ENCODE data around the gene MST1R. TPM values are rescaled to one million over a fixed set of nuclear protein-coding genes. Genes with fewer than 3 reads are reported as not detected.

MST1R gene
- total RNA-seq, 1 experiment from 2014 or later, result 39.0 TPM

GRCh38 chr3:49899815-49900214, 3.9 kb downstream of the MST1R start:
- Histone ChIP-seq H3K36me3 (ENCODE audit: low read depth, low read length) (peaks cover 39% of the 10 kb centered on the region), H3K4me1 (ENCODE audit: insufficient read depth, low read length) (peaks cover 59% of the 10 kb centered on the region), H3K4me2 (ENCODE audit: low read length) (peak overlapping the region; percentile 92), H4K20me1 (ENCODE audit: low read length) (no peaks in the 10 kb centered on the region), H3F3A (ENCODE audit: low read length, unreplicated experiment) (peaks cover 11% of the 10 kb centered on the region), H3K27ac (ENCODE audit: low read length) (peak overlapping the region; percentile 99), H3K9me2 (replicated peaks; ENCODE audit: low read length) (no peaks in the 10 kb centered on the region), H3K27me3 (ENCODE audit: low read length) (no peaks in the 10 kb centered on the region), H2AFZ (ENCODE audit: low read length) (no peak overlapping the region), H3K79me2 (ENCODE audit: low read length) (peaks cover 59% of the 10 kb centered on the region), H3K4me3 (ENCODE audit: low read length) (peak overlapping the region; percentile 63), H3K9me3 (ENCODE audit: low read length) (no peaks in the 10 kb centered on the region), H3K9ac (ENCODE audit: low read length) (peak overlapping the region; percentile 91)
- ChIA-PET CTCF (interaction anchor here (0.6 to 1.2 kb wide), 6 partner anchors 17 to 133 kb away, joined by 3 to 9 read pairs (median 6); partner anchors contain the start of genes INKA1 and MON1A), POLR2A (ENCODE audit: unreplicated experiment) (interaction anchor here (0.5 to 0.6 kb wide), 2 partner anchors 55 to 181 kb away, joined by 5 to 15 read pairs; no protein-coding TSS in a partner anchor)
- ATAC-seq, result no peak
- BruUV-seq (replicated peaks), result no TSS peak
- intact Hi-C loops (cut with micrococcal nuclease), result loop anchor here (1.0 to 5.0 kb wide), 2 partner anchors 113 to 177 kb away; partner anchors contain the start of genes GMPPB and IP6K1
- TF ChIP-seq EZH2 (IDR thresholded peaks at IDR 0.05; ENCODE audit: low read length, unreplicated experiment), result no peak
- TF ChIP-seq, protein P1, sequence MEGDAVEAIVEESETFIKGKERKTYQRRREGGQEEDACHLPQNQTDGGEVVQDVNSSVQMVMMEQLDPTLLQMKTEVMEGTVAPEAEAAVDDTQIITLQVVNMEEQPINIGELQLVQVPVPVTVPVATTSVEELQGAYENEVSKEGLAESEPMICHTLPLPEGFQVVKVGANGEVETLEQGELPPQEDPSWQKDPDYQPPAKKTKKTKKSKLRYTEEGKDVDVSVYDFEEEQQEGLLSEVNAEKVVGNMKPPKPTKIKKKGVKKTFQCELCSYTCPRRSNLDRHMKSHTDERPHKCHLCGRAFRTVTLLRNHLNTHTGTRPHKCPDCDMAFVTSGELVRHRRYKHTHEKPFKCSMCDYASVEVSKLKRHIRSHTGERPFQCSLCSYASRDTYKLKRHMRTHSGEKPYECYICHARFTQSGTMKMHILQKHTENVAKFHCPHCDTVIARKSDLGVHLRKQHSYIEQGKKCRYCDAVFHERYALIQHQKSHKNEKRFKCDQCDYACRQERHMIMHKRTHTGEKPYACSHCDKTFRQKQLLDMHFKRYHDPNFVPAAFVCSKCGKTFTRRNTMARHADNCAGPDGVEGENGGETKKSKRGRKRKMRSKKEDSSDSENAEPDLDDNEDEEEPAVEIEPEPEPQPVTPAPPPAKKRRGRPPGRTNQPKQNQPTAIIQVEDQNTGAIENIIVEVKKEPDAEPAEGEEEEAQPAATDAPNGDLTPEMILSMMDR (conservative IDR thresholded peaks at IDR 0.05; ENCODE audit: low read depth, low read length), result peak; percentile 49
- DNase-seq, result peak; percentile 23

DNA sequence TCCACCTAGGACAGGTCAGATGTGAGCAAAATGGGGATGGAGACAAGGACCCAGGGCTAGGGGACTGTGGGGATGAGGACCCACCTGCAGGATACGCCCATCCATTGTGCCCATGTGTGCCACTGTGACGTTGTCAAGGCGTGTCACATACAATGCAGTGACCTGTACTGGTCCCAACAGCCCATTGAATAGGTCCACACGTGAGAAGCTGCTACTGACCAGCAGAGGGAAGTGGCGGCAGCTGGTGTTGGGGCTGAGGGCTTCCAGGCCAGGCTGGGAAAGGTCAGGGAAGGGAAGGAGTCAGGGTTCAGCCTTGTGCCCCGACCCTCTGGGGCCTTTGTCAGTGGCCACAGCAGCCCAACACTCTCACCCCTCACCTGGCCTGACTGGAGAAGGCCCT, 4.7 kb downstream of the MST1R start:
- Histone ChIP-seq H3K9ac (ENCODE audit: low read length) (no peak overlapping the region), H3K36me3 (ENCODE audit: low read depth, low read length) (peaks cover 39% of the 10 kb centered on the region), H3K27ac (ENCODE audit: low read length) (peak overlapping the region; percentile 99; the same call in 1 of the 2 replicates), H2AFZ (ENCODE audit: low read length) (no peak overlapping the region), H4K20me1 (ENCODE audit: low read length) (no peaks in the 10 kb centered on the region), H3K4me3 (ENCODE audit: low read length) (0 out of 2 replicates have a peak overlapping the region, but pooled peaks have one; percentile 13), H3K4me2 (ENCODE audit: low read length) (peak overlapping the region; percentile 92), H3K9me2 (replicated peaks; ENCODE audit: low read length) (no peaks in the 10 kb centered on the region), H3K9me3 (ENCODE audit: low read length) (no peaks in the 10 kb centered on the region), H3K79me2 (ENCODE audit: low read length) (peaks cover 54% of the 10 kb centered on the region), H3K4me1 (ENCODE audit: insufficient read depth, low read length) (peaks cover 51% of the 10 kb centered on the region), H3F3A (ENCODE audit: low read length, unreplicated experiment) (peaks cover 11% of the 10 kb centered on the region), H3K27me3 (ENCODE audit: low read length) (no peaks in the 10 kb centered on the region)
- CTCF ChIA-PET, result interaction anchor here (0.6 kb wide), 1 partner anchor 258 kb away, joined by 3 read pairs; no protein-coding TSS in a partner anchor
- POLR2A ChIA-PET (ENCODE audit: unreplicated experiment), result no interaction called here
- DNase-seq, result no peak
- no peak for ATAC-seq
- no TSS peak for BruUV-seq (replicated peaks)
- TF ChIP-seq, protein P1 (conservative IDR thresholded peaks at IDR 0.05; ENCODE audit: low read depth, low read length), result peak; percentile 19; the same call in 1 of the 2 replicates
- no peak for TF ChIP-seq EZH2 (IDR thresholded peaks at IDR 0.05; ENCODE audit: low read length, unreplicated experiment)
- intact Hi-C loops (cut with micrococcal nuclease), result no loop called here

DNA sequence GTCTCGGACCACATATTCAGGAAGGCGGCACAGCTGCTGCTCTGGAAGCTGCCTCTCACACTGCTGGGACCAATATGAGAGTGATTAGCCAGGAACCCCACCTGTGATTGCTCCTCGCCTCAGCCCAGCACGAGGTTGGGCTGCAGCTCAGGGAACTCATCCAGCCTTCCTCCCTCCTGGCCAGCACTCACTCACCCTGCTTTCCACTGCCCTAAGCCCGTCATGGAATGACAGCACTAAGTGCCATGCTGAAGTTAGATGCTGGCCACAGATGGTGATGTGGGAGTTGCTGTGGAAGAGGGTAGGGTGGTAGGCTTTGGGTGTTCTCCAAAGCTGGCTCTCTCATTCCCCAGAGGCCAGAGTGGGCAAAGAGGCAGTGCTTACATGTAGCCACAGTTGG, 7.3 kb downstream of the MST1R start:
- H3K79me2 ChIP-seq (ENCODE audit: low read length), result peaks cover 32% of the 10 kb centered on the region
- no peaks in the 10 kb centered on the region for H3K9me3 ChIP-seq (ENCODE audit: low read length)
- peaks cover 29% of the 10 kb centered on the region for H3K4me1 ChIP-seq (ENCODE audit: insufficient read depth, low read length)
- H3K36me3 ChIP-seq (ENCODE audit: low read depth, low read length), result peaks cover 41% of the 10 kb centered on the region
- no peaks in the 10 kb centered on the region for H3K27me3 ChIP-seq (ENCODE audit: low read length)
- BruUV-seq (replicated peaks), result no TSS peak
- H3K4me2 ChIP-seq (ENCODE audit: low read length), result no peak overlapping the region
- DNase-seq (no peak), ATAC-seq (no peak)
- H3F3A ChIP-seq (ENCODE audit: low read length, unreplicated experiment), result peaks cover 9% of the 10 kb centered on the region
- no peak overlapping the region for H3K4me3 ChIP-seq (ENCODE audit: low read length)
- H4K20me1 ChIP-seq (ENCODE audit: low read length), result no peaks in the 10 kb centered on the region
- H3K27ac ChIP-seq (ENCODE audit: low read length), result no peak overlapping the region
- no peaks in the 10 kb centered on the region for H3K9me2 ChIP-seq (replicated peaks; ENCODE audit: low read length)
- TF ChIP-seq, protein P1 (conservative IDR thresholded peaks at IDR 0.05; ENCODE audit: low read depth, low read length), result no peak
- H2AFZ ChIP-seq (ENCODE audit: low read length), result no peak overlapping the region
- H3K9ac ChIP-seq (ENCODE audit: low read length), result no peak overlapping the region
- intact Hi-C loops (cut with micrococcal nuclease), result no loop called here
- ChIA-PET CTCF (no interaction called here), POLR2A (ENCODE audit: unreplicated experiment) (no interaction called here)

Measured in PC-3 (cell line).